ENCODE results near the gene CCDC33.

The CCDC33 gene

DNA sequence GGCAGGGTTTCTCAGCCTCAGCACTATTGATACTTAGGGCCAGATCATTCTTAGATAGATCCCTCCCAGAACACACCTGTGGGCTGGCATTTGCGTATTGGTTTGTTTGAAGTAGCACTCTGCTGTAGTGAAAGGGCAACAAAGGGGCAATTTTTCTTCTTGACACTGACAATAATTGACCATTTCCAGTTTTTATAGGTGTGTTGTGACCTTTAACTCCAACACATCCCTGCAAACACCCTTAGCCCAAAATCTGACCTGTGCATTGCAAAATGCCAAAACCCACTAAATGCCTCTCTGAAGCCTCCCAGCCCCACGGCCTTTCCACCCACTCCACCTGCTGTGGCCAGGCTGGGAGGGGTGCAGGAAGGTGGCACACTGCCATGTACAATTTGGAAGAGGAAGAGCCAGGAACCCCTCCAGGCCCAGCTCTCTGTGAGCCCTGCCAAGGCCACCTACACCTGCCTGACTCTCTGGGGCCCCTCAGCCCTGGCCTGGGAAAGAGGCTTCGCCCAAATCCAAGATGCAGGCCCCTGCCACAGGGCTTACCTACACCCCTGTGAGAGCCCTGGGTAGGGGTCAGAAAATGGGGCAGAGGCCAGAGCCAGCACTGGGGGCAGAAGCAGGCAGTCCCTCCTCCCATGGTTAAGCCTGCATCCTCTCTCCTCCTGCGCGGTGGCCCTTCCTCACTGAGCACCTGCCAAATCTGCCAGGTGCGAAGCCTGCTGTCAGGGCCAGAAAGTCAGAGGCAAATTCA is 140.9 kb downstream of the CCDC33 start:
- in situ Hi-C loops (cut with MboI; ENCODE audit: low sequenced_read_pairs) = loop anchor here (10.0 to 25.0 kb wide), 2 partner anchors 248 to 385 kb away; no protein-coding TSS in a partner anchor

DNA sequence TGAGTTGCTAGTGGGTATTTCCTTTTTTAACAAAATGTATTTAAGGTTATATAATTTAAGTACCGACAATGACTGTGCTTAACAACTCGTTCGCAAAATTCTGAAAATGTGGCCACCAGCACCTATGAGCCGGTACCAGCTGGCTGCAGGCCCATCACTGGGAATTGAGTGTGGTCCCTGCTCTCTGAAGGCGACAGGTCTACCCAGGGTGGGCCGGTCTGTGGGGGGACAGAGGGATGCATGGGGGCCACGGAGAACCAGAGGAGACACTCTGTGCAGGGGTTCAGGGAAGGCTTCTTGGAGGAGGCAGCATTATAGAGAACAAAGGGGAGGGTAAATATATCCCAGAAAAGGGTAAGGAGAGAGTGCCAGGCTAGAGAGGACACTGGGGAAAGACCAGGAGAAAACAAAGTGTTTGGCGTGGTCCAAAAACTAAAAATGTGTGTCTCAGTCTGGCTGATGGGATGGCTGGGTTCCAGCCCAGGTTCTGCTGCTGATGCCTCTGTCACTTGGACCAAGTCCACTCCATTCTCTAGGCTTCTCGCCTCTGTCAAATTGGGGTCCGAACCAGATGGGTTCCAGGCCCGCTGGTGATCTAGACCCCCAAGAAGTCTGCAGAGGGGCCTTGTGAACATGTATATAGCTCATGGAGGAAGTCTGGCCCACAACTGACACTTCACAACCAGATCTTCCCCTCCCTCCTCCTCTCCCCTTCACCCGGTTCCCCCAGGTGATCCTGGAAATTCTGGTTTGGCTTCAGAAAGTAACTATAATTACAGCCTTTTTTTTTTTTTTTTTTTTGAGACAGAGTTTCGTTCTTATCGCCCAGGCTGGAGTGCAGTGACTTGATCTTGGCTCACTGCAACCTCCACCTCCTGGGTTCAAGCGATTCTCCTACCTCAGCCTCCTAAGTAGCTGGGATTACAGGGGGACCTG is 142.0 kb downstream of the CCDC33 start:
- in situ Hi-C loops (cut with MboI; ENCODE audit: low sequenced_read_pairs) = loop anchor here (10.0 to 25.0 kb wide), 2 partner anchors 247 to 384 kb away; no protein-coding TSS in a partner anchor

DNA sequence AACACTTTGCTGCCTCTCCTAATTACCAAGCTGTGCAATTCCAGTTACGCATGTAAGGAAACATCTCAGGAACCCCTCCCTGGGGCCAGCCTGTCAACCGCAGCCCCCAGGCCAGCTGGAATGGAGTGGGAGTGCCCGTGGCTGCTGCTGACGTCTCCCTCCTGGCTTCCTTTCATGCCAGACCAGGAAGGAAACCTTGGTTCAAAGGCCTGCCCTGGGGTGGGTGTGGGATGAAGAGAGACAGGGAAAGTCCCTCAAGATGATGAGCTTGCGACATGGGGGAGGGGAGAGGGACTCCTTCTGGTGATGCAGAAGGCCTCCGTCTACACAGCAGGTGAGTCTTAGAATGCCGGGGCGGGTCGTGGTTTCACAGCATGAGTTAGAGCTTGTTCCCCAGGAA is 142.7 kb downstream of the CCDC33 start:
- in situ Hi-C loops (cut with MboI; ENCODE audit: low sequenced_read_pairs) = loop anchor here (10.0 to 25.0 kb wide), 2 partner anchors 246 to 383 kb away; no protein-coding TSS in a partner anchor

DNA sequence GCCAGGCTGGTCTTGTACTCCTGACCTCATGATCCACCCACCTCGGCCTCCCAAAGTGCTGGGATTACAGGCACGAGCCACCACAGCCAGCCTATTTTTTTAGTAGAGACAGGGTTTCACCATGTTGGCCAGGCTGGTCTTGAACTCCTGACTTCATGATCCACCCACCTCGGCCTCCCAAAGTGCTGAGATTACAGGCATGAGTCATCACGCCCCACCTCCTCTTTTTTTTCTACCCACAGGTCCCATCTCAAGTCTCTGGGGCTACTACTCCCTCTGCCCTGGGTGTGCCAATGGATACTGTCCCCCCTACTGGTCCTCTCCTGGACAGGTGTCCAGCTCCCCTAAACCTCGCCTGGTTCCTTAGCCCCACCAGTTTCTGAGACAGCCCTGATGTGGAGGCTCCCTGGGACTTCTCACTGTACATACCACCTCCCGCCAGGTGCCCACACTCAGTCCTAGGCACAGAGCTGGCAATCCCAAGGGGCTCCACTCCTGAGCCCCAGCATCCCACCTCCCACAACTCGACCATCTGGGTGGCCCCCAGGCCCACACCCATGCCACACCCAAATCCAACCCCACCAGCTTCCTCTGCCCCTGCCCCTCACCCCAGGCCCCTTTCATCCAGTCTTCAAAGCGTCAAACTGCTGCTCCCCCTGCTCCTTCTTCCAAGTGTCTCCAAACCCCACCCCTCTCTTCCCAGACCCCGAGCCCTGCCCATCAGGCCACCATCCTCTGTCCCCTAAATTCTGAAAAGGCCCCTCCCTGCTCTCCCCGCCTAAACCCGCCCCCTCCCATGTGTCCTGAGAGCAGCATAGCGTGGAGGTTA is 144.4 kb downstream of the CCDC33 start:
- in situ Hi-C loops (cut with MboI; ENCODE audit: low sequenced_read_pairs) = loop anchor here (25.0 kb wide), 1 partner anchor 382 kb away; no protein-coding TSS in a partner anchor

DNA sequence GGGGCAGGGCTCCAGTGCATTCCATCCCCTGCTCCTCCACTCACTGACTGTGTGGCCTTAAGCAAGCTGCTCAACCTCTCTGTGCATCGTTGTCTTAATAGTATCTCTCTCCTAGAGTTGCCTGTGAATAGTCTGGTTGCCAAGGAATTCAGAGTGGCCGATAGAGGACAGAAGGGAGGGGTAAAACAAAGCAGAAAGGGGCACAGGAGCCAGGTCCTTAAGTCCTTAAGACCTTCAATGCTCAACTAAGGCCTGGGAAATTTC is 145.0 kb downstream of the CCDC33 start:
- in situ Hi-C loops (cut with MboI; ENCODE audit: low sequenced_read_pairs) = loop anchor here (25.0 kb wide), 1 partner anchor 381 kb away; no protein-coding TSS in a partner anchor

DNA sequence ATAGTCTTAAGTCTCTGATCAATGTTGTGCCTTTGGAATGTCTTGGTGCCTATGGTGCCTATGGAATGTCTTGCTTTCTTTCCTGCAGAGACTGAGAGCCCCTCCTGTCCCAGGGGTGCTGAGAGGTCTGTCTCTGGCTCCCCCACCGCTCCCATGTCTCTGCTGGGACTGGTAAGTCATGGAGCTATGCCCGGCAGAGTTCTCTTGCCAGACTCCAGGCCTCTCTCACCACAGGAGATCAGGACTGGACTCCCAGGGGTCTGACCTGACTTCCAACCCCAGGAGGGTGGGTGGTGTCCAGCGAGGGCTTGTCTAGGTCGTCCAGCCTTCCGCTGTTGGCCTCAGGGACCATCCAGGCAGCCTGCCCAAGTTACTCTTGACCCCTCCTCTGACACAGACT is 145.4 kb downstream of the CCDC33 start:
- in situ Hi-C loops (cut with MboI; ENCODE audit: low sequenced_read_pairs) = loop anchor here (25.0 kb wide), 1 partner anchor 381 kb away; no protein-coding TSS in a partner anchor

DNA sequence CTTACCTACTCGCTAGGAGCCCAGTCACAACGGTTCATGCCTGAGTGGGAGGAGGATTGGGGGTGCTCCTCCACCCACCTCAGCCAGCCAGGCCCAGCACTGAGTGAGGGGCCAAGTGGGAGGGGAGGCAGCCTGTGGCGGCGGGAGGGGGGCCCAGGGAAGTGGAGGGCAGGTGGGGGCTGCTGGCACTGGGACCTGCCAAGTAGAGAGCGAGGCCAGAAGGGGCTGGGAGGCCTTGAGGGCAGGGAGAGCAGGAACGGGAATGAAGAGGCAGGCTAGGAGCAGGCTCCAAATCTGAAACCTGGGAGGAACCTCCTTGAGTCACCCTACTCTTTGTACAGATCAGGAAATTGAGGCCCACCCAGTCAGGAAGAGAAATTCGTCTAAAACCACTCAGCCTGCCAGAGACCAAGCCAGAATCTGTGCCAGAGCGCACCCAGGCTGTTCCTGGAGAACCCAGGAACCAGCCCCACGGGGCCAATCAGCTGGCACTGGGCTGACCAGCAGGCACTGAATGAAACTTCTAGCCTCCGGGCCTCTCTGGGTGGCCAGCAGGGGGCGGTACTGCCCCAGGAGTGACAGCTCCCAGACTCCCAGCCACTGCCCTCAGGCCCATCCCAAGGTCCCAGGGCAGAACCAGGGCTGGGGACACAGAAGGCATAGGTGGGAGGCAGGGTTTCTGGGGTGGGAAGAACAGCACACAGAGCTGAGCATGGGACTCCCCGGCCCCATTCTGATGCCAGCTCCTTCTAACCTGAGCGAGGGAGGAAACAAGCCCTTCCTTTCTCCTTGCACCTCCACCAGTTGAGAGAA is 146.1 kb downstream of the CCDC33 start:
- in situ Hi-C loops (cut with MboI; ENCODE audit: low sequenced_read_pairs) = loop anchor here (25.0 kb wide), 1 partner anchor 380 kb away; no protein-coding TSS in a partner anchor

DNA sequence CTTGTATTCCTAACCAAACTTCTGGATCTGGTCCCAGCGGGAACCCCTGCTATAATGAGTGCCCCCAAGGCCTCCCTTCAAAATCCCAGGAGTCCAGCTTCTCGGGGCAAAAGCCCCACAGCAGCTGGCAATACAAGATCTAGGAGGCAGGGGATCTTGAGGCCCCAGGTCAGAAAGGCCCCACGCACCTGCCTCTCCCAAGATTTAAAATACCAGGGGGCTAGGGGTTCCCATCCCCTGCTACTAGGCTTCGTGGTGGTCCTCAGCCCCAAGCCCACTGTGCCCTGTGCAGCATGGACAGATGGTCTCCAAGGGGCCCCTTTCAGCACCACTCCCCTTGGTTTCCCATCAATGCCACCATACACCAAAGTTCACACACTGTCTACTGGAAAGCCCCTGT is 147.2 kb downstream of the CCDC33 start:
- in situ Hi-C loops (cut with MboI; ENCODE audit: low sequenced_read_pairs) = loop anchor here (25.0 kb wide), 1 partner anchor 379 kb away; no protein-coding TSS in a partner anchor

DNA sequence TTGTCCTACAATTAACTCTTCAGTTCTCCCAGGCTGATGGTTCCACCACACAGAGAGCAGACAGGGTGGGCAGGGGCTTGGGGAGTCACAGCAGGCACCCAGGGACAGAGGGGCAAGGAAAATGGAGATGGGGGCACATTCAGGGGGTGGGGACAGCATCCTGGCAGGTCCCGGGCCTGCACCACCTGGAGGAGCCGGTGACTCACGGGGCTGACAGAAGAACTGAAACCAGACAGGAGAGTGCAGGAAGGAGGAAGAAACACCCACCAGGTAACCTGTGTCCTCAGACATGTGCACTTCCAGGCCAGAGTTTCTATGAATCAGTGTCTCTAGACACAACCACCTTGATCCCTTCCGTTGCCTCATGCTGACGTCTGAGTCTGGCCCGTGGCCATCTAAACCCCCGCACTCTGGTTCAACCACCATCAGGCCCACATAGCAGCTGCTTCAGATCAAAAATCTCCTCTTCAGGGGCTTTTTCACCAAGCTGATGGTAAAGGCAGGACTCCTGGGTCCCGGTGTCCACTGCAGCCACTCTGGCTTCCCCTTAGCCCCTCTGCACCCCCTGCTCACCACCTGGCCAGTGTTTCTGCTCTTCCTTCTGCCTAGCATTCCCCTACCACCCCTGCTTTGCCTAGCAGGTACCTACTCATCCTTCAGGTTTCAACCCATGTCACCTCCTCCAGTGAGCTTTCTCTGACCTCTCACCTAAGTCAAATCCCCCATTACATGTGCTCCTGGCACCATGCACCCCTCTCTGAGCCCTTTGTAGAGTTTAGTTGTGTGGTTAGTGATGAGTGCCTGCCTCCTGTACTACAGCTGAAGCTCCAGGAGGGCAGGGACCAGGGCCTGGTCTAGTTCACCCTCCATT is 147.8 kb downstream of the CCDC33 start:
- in situ Hi-C loops (cut with MboI; ENCODE audit: low sequenced_read_pairs) = loop anchor here (25.0 kb wide), 1 partner anchor 378 kb away; no protein-coding TSS in a partner anchor

DNA sequence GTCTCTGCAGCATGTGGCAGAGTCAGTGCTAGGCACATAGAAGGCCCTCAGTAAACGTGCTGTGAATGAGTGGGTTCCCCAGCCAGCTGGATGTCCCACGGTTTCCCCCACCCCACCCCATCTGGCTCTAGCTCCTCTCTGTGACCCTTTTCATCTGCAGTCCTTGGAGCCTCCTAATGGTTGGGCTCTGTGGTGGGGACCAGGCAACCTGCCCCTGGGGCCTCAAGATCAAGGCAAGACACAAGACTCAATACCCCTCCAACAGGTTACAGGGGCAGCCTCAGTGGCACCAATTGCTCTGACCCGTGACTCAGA is 148.4 kb downstream of the CCDC33 start:
- in situ Hi-C loops (cut with MboI; ENCODE audit: low sequenced_read_pairs) = loop anchor here (25.0 kb wide), 1 partner anchor 378 kb away; no protein-coding TSS in a partner anchor

DNA sequence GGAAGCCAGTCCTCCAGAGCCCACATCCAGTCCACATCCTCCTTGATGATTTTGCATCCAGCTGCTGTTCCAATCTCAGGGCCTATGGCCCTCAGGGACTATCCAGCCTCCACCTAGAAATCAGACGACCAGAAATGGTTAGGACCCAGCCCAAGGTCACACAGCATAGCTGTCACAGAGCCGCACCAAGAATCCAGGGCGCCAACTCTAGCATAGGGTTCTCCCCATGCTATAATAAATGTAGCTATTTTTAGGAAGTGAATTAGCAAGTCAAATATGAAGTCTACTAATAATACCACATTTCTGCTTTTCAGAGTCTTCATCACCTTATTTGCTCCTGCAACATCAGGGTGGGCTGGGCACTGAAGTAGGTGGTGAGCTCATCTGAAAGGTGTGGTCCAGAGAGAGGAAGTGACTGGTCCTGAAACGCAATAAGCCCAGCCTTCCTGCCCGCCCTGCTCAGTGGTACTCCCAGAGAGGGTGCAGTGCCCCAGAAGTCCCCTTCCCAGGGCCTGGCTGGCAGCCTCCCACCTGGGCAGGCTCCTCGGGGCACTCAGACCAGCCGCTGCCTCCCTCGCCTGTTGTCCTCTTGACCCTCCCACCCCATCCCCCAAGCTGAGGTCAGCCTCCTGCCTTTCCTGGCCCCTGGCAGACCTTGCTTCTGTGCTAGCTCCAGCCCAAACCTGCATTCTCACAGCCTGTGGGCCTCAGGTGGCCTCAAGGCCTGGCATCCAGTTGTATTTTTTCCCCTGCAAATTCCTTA is 148.9 kb downstream of the CCDC33 start:
- in situ Hi-C loops (cut with MboI; ENCODE audit: low sequenced_read_pairs) = loop anchor here (5.0 to 25.0 kb wide), 2 partner anchors 57 to 377 kb away; no protein-coding TSS in a partner anchor

DNA sequence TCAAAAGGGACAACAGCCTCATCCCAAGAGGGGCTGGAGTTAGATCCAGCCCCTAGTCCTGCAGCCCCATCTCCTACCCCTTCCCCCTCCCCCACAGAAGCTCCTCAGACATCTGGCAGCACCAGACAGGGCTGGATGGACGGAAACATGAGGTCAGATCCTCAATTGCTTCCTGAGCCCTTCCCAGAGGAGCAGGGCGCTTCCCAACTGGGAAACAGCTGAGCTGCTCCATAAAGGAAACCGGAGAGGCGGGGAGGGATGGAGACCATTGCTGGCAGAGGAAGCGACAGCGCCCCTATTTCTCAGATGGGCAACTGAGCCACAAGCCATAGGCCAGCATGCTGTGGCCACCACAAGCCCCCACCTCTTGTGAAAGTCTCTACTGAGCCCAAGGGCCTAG is 149.6 kb downstream of the CCDC33 start:
- in situ Hi-C loops (cut with MboI; ENCODE audit: low sequenced_read_pairs) = loop anchor here (5.0 to 25.0 kb wide), 2 partner anchors 57 to 377 kb away; no protein-coding TSS in a partner anchor
